OCI-LY7 (cell line): Measurements from ENCODE around the gene MYO7A. TPM values are rescaled to one million over a fixed set of nuclear protein-coding genes. Genes with fewer than 3 reads are reported as not detected.

Experiments used
- BruUV-seq: library from RNA; stranded (reverse); fragments of 400-500 nt; replicated peaks from 2 replicates; lab custom pipeline; 2021; lab: Mats Ljungman, UMichigan
- CTCF ChIA-PET: fragments of 300-600 bp; sonication (Branson Sonifier 250); formaldehyde crosslinking; loops from one replicate; lab custom pipeline; 2022; ENCODE audit warnings: antibody characterized with exemption; ENCODE audit not compliant: unreplicated experiment; lab: Charles Lee
- POLR2A ChIA-PET: fragments of 300-600 bp; sonication (Branson Sonifier 250); formaldehyde crosslinking; loops from one replicate; lab custom pipeline; 2022; ENCODE audit warnings: antibody characterized with exemption; lab: Charles Lee
- DNase-seq: peaks from one replicate; pipeline ENCODE4 v3.0.0-alpha.2; 2015; ENCODE audit warnings: low spot score
- H2AFZ ChIP-seq: fragments of 200-600 bp; sonication (generic), shearing (Covaris generic); 2 replicates; pipeline ENCODE4 v1.6.1; 2014; ENCODE audit warnings: mild to moderate bottlenecking, antibody characterized with exemption, low read length, moderate library complexity
- H3K27ac ChIP-seq: fragments of 200-600 bp; sonication (generic); 2 replicates; pipeline ENCODE4 v1.5.1; 2014; ENCODE audit warnings: mixed run types, low read depth, mild to moderate bottlenecking, moderate library complexity, low read length, inconsistent platforms; ENCODE audit not compliant: poor library complexity, severe bottlenecking
- H3K36me3 ChIP-seq: fragments of 200-600 bp; sonication (generic); 2 replicates; pipeline ENCODE4 v1.6.1; 2014; ENCODE audit warnings: mild to moderate bottlenecking, antibody characterized with exemption, low read length, moderate library complexity, mixed read lengths; ENCODE audit not compliant: insufficient read depth
- H3K4me1 ChIP-seq: fragments of 200-600 bp; sonication (generic); 2 replicates; pipeline ENCODE4 v1.5.1; 2014; ENCODE audit warnings: mild to moderate bottlenecking, low read length; ENCODE audit not compliant: insufficient read depth, poor library complexity, severe bottlenecking
- H3K4me2 ChIP-seq: fragments of 200-600 bp; sonication (generic); 2 replicates; pipeline ENCODE4 v1.6.1; 2014; ENCODE audit warnings: mild to moderate bottlenecking, low read length
- H3K4me3 ChIP-seq: fragments of 200-600 bp; sonication (generic); 2 replicates; pipeline ENCODE4 v1.5.1; 2014; ENCODE audit warnings: mild to moderate bottlenecking, low read depth, low read length; ENCODE audit not compliant: poor library complexity, severe bottlenecking
- H3K79me2 ChIP-seq: fragments of 200-600 bp; sonication (generic); 2 replicates; pipeline ENCODE4 v1.6.1; 2016; ENCODE audit warnings: low read depth, mild to moderate bottlenecking, low read length, moderate library complexity, mixed read lengths; ENCODE audit not compliant: insufficient read depth
- H3K9me2 ChIP-seq: fragments of 200-600 bp; sonication (generic); 2 replicates; pipeline ENCODE4 v1.6.1; 2016; ENCODE audit warnings: mild to moderate bottlenecking, low read length, mixed read lengths; ENCODE audit not compliant: insufficient read depth
- H3K9me3 ChIP-seq: fragments of 200-600 bp; sonication (generic); 2 replicates; pipeline ENCODE4 v1.6.1; 2014; ENCODE audit warnings: mild to moderate bottlenecking, mixed run types, low read length, mixed read lengths
- H4K20me1 ChIP-seq: fragments of 200-600 bp; sonication (generic); 2 replicates; pipeline ENCODE4 v1.6.1; 2014; ENCODE audit warnings: mild to moderate bottlenecking, antibody characterized with exemption, low read length, moderate library complexity, mixed read lengths; ENCODE audit not compliant: insufficient read depth
- CTCF ChIP-seq: fragments of 200-600 bp; sonication (generic); conservative IDR thresholded peaks from 2 replicates; pipeline ENCODE4 v1.5.1; 2014; ENCODE audit warnings: mild to moderate bottlenecking, antibody characterized with exemption, low read length, moderate library complexity, mixed read lengths
- EZH2phosphoT487 ChIP-seq: fragments of 200-600 bp; sonication (generic); IDR thresholded peaks from 2 replicates; pipeline ENCODE4 v1.6.1; 2018; ENCODE audit warnings: low read depth, borderline replicate concordance, mild to moderate bottlenecking, mixed run types, antibody characterized with exemption, low read length, moderate library complexity, mixed read lengths
- intact Hi-C: fragments of 100-400 bp; cut with micrococcal nuclease; formaldehyde crosslinking; loops from one replicate; pipeline ENCODE4 v1.10.0; 2022; ENCODE audit not compliant: unreplicated experiment
- total RNA-seq, 2 experiments: library from RNA; depleted of rRNA in 1 of 2; stranded (reverse); fragments of >200 nt in 1 of 2; shearing (Covaris generic) in 1 of 2; gene quantifications; 2 replicates each; pipeline ENCODE4 v1.2.3, GENCODE V29; 2014 to 2022

The MYO7A gene
- total RNA-seq, 2 experiments from 2014 or later, result not detected

GRCh38 chr11:77108436-77108835 lies 19.6 kb upstream of the MYO7A start:
- no peak overlapping the region for H2AFZ ChIP-seq
- CTCF ChIA-PET, result no interaction called here

GRCh38 chr11:77109236-77110019 lies 18.6 kb upstream of the MYO7A start:
- no peak overlapping the region for H3K27ac ChIP-seq
- CTCF ChIA-PET, result no interaction called here
- H2AFZ ChIP-seq, result no peak overlapping the region
- POLR2A ChIA-PET, result no interaction called here
- no peaks in the 10 kb centered on the region for H4K20me1 ChIP-seq
- TF ChIP-seq CTCF, result no peak
- TF ChIP-seq EZH2phosphoT487, result no peak
- DNase-seq, result no peak
- H3K4me2 ChIP-seq, result no peak overlapping the region
- H3K9me3 ChIP-seq, result no peaks in the 10 kb centered on the region
- no peaks in the 10 kb centered on the region for H3K4me1 ChIP-seq
- H3K4me3 ChIP-seq, result no peak overlapping the region
- intact Hi-C loops, result no loop called here
- BruUV-seq, result no TSS peak
- no peaks in the 10 kb centered on the region for H3K9me2 ChIP-seq
- H3K36me3 ChIP-seq, result no peaks in the 10 kb centered on the region
- H3K79me2 ChIP-seq, result no peaks in the 10 kb centered on the region

More at GRCh38 chr11:77108436-77108835, 19.6 kb upstream of the MYO7A start:
- Histone ChIP-seq H3K27ac (no peak overlapping the region), H3K4me2 (no peak overlapping the region), H3K79me2 (no peaks in the 10 kb centered on the region), H3K9me3 (no peaks in the 10 kb centered on the region), H4K20me1 (no peaks in the 10 kb centered on the region), H3K36me3 (no peaks in the 10 kb centered on the region), H3K4me1 (no peaks in the 10 kb centered on the region), H3K4me3 (no peak overlapping the region), H3K9me2 (no peaks in the 10 kb centered on the region)
- DNase-seq, result no peak
- intact Hi-C loops, result no loop called here
- no TSS peak for BruUV-seq
- no peak for TF ChIP-seq EZH2phosphoT487
- no peak for TF ChIP-seq CTCF
- POLR2A ChIA-PET, result no interaction called here

DNA sequence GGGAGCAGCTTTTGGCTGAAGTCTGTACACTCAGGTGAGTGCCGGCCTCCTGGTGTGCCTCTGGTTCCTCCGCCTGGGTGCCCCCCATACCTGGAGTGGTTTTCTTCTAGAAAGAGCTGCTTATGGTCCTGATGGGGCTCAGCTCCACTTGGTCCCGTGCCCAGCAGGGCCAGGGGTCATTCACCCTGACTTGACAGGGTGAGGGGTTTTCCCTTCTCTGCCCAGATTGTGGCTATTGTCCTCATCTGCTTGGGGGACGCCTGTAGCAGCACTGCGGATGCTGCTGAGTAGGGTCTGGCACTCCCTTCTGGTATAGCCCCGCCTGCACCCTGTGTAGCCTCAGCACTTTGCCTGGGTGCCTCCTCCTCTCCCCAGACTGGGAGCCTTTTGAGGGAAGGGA lies 17.2 kb upstream of the MYO7A start:
- intact Hi-C loops, result no loop called here
- Histone ChIP-seq H3K27ac (no peak overlapping the region), H3K79me2 (no peaks in the 10 kb centered on the region), H3K4me1 (no peaks in the 10 kb centered on the region), H4K20me1 (no peaks in the 10 kb centered on the region), H3K4me2 (no peak overlapping the region), H3K9me2 (no peaks in the 10 kb centered on the region), H3K9me3 (no peaks in the 10 kb centered on the region), H3K36me3 (no peaks in the 10 kb centered on the region), H3K4me3 (no peak overlapping the region), H2AFZ (no peak overlapping the region)
- ChIA-PET CTCF (no interaction called here), POLR2A (no interaction called here)
- no TSS peak for BruUV-seq
- TF ChIP-seq EZH2phosphoT487 (no peak), CTCF (no peak)
- no peak for DNase-seq
